ENCODE data around the gene DHX58.

- TF ChIP-seq EZH2 (IDR thresholded peaks at IDR 0.05; ENCODE audit: borderline replicate concordance, low read length): no peak
- no peak for TF ChIP-seq CTCF (conservative IDR thresholded peaks at IDR 0.05 in 1 of 2, IDR thresholded peaks at IDR 0.05 in 1 of 2; ENCODE audit: extremely low read depth in 1 of 2, insufficient read depth in 1 of 2, low read depth in 1 of 2, low read length in 2 of 2)
These were observed 35.5 kb downstream of the DHX58 start for GRCh38 chr17:42076797-42077559.

All from mammary epithelial cell (primary cell).